DMS 273 (cell line): ENCODE measurements around the gene RBM20.
A peak's percentile ranks its signal among the peaks of the same experiment; 100 is the strongest.
"Not testable (repeated sequence)": the region's sequence is repeated elsewhere in the genome, so short reads cannot be mapped to it uniquely, and the experiment has no call there.

Source experiments
- DNase-seq: peaks from one replicate; lab custom pipeline; 2025; ENCODE audit not compliant: unreplicated experiment; lab: John Stamatoyannopoulos, UW

RBM20 gene

DNA sequence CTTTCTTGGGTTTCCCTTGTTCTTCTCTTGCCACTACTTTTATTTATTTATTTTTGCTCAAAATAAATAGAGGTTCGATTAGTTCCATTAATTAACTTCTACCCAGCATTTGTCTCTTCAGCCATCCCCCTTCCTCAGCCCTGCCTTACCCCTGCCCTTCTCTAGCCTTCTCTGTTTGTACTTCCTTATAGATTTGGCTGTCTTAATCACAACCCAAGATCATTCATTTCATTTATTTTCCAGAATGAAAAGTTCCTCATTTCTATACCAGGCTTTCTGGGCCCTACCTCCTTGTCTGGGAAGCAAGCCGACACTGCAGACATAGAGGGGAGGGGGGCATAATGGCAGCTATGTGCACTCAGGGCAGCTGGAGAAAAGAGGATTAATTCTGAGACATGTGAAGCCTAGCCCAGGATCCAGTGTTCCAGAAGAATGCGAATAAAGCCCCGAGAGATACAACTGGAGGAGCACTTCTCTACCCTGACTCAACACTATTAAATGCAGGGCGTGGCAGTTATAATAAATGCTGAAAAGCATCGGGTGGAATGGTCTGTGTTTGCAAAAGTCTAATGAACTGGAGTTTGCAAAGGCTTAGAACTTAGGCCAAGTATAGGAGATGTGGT lies 221.2 kb downstream of the RBM20 start:
- DNase-seq: peak; percentile 42

DNA sequence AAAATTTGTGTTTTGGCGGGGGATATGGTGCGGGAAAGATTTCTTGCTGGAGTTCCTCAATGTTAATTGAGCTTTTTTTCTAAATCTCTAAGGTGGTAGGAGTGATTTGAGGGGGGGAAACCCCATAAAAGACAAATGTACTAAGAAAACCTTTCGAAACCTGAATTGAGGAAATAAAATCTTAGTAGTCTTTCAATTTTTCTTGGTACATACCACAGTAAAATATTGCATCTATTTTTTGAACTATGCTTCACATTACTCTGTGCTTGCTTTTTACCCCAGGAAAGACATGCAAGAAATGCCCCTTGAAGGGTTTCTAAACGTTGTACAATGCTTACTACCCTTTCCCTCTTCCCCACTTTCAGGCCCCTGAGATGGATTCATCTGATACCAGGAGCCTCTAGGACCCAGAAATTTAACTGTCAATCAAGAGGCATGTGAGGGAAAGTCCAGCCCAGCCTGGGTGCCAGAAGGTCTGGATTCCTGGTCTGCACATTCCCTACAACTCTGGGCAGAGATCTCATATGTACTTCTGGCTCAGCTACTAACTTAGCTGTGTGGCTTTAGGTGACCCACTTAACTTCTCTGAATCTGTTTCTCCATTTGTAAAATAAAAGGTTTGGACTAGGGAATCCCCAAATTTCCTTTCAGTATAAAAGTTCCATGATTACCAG lies 221.8 kb downstream of the RBM20 start:
- DNase-seq: peak; percentile 66

DNA sequence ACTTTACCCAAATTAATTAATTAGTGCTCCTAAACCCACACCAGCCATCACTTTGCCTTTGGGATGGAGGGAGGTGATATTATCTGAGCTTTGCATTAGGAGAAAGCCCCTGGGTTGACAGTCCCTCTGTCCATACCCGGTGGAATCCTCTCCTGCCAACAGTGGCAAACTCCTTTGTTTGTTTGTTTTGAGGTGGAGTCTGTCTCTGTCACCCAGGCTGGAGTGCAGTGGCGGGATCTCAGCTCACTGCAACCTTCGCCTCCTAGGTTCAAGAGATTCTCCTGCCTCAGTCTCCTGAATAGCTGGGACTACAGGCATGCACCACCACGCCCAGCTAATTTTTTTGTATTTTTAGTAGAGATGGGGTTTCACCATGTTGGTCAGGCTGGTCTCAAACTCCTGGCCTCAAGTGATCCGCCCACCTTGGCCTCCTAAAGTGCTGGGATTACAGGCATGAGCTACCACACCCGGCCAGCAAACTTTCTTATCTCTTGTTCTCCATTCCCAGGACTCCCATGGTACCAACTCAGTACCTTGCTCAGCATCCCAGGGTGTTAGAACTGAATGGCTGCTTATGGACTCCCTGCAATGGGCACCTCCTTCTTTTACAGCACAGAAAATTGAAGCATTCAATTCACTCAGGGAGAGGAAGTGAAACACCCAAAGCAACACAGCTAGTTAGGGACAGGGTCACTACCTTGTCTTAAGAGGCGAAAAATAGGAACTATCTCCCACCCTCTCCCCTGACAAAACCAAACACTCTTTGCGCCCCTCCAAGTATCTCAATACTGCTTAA lies 223.1 kb downstream of the RBM20 start:
- DNase-seq: not testable (repeated sequence)

DNA sequence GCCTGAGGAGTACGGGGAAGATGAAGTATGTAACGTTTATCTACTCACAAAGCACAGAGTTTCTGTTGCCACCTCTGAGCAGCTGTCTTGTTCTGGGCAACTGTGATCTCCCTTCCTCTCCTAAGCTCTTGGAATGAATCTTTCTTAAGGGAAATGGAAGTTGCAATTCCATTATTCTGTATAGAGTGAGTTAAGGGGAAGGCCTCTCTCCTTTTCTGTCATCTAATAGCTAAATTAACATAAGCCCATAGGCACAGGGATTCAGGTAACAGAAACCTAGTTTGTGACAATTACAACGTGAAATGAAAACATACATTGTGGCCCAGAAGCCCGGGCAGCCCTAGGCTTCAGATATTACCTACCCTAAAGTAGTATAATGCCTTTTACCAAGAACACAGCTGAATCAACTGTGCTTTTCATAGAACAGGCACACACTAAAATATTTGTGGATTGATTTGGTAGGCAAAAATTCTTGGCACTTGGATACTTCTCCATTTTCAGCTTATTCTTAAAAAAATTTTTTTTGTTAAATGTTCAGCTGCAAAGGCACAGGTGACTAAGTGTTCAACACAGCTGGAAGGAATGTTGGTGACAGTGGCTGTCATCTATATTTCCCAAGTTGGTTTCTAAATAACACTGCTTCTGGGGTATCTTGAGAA lies 223.8 kb downstream of the RBM20 start:
- no peak for DNase-seq

DNA sequence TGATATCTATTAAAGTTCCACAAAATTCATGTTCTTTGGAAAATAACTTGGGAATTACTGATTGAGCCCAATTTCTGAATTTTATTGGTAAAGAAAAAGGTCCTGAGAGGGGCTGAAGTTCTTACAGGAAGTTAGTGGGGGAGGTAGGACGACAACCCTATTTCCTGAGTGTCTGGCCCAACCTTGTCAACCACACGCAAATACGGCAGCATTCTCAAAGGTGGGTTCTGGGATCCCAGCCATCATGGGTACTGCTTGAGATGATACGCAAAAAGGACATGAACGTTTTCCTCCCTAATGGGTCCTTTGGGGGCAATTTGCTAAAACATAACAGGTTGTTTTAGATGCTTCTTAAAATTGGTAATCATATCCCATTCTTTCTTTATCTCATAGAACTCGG lies 224.8 kb downstream of the RBM20 start:
- no peak for DNase-seq

DNA sequence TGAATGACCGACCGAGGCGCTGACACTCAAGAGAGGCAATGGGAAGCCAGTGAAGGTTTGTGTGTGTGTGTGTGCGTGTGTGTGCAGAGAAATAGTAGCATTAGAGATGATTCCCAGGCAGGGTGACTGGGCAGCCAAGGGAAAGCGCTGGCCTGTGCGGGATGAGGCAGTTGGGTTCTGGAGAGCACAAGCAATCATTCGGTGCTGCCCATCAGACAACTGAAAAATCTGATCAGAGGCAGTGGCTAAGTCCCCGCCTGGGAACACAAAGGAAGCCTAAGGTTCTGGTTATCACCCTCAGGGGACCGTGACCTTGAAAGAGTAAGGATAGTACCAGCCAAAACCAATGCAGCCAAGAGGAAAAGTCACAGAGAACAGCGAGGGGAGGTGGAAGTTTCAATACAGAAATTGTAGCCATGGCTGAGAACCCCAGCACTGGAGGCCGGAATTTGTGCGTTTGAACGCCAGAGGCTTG lies 226.7 kb downstream of the RBM20 start:
- peak; percentile 58 for DNase-seq

DNA sequence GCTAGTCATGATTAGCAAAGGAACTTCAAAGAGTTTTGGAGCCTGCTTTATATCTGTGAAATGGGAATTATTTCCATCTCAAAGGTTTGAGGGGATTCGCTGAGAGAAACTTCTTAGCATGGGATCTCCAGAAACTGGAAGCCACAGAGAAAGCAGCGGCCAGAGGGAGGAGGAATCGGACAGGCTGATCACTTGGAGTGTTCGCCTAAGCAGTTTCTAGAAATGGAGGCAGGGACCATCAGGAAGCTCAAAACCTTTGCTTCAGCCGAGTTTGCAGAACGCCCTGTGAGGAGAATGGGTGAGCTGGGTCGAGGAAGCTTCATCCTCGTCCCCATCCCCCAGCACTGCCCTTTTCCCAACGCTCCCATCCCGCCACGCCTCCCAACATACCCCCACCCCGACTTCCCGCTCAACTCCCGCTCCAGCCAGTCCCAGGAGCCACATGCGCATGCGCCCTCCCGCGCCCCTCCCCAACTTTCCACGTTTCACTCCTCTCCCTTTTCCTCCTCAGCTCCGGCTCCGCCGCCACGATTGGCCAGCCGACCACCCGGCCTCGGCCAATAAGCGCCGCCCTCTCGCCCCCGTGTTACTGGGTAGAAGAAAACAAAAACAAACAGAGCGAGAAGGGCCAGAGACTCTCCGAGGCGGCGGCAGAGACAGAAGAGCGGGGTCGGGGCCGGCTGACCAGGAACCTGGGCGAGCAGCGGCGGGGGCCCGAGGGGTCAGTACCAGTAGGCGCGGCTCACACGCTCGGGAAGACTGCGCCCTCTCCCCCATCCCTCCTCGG lies 227.4 kb downstream of the RBM20 start, which contains the start of gene PDCD4:
PDCD4 (plus strand) TSS at position 631 of the 787 bp plus-strand sequence. CDS start 4,100 bp downstream, outside the sequence.
- DNase-seq: peak; percentile 98

DNA sequence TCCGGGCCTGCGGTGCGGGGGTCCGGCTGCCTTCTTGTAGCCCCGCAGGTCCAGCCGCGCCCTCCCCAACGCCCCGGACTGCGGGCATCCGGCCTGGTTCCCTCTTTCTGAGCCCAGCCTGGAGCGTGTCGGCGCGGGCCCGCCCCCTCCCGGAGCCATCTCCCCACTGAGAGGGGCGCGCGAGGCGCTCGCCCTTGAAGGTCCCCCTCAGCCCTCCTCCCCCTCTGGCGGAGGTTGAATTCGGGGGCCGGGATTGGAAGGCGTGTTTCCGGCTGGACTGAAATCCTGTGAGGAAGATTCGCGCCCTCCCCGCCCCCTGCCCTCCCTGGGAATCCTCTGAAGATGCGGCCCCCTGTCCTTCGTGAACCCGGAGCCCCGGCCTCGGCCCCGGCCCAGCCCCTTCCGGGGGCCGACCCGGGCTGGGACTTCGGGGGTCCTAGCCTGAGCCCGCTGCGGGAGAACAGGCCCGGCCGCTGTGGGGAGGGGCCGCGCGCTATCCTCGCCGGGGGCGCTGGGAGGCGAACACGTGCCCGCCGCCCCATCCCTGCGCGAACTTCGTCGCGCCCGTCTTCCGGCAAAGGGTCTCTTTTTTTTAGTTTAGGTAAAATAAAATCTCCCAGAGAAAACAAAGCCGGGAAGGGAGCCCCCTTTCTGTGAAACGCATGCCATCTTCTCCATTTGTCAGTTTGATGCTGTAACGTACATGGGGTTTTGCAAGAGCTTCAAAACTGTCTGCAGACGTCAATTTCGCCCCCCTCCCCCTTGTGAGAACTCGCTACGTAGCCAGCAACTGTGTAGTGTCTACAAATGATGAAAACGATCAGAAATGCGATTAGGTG lies 228.2 kb downstream of the RBM20 start:
- DNase-seq: peak; percentile 94

DNA sequence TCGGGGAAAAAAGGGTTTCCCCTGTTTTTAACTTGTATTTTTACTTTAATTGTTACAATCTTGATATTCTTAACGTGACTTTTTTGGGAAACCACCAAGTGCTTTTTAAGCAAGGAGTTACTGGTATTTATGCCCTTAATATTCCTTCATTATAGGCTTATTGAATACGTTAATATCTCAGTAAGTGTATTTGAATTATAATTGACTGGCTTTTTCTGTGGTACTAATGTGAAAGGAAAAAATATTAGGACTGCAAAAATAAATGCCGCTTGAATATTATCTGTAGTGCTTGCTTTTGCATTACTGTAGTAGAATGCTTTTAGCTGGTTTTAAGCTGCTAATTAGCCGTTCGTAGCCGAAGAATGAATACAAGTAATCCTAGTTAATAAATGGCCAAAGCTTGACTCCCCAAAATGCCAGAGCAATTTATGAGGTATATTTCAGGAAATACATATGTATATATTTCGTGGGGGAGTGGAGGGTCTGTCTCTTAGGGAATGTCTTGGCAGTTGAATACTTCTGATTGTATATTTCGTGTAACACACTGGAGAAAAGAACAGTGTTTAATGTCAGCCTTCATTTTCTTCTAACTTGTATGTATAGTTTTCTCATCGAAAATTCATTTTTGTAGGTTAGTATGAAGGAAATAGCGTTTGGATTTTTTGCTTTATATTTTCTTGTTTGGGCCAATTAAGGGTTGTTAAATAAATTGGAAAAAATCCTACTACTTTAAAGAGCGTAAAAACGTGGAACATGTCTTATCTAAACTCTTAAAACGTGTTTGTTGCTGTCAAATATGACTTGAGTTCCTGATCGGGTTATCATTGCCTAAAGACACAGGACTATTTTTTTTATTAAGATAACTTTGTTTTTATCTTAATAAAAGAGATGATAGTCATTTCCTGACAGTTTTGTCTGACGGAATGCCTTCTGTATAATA lies 229.1 kb downstream of the RBM20 start:
- peak; percentile 22 for DNase-seq

DNA sequence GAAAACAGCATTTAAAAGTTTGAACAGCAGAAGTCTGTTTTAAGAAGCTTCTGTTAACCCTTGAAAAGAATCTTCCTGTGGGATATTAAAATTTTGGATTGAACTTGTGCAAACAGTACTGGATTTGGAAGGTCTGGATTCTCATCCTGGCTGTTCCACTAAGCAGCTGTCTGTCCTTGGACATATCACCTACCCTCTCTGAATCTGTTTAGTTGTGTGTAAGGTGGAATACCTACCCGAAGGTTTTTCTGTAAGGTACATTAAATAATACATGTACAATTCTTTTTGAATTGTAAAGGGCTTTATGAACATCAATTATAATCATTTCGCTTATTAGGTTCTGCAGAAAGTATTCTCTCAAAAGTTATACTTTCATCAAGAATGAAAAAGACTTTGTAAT lies 229.8 kb downstream of the RBM20 start:
- DNase-seq: peak; percentile 13

DNA sequence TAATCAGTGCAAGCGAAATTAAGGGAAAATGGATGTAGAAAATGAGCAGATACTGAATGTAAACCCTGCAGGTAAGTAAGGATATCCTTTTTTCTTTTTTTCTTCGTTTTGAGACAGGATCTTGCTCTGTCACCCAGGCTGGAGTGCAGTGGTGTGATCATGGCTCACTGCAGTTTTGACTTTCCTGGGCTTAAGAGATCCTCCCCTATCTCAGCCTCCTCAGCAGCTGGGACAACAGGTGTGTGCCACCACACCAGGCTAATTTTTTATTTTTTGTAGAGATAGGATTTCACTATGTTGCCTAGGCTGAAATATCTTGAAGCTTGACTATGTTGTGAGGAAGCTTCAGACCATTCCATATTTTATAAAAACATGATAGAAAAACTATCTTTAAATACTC lies 231.9 kb downstream of the RBM20 start:
- DNase-seq: peak; percentile 38

DNA sequence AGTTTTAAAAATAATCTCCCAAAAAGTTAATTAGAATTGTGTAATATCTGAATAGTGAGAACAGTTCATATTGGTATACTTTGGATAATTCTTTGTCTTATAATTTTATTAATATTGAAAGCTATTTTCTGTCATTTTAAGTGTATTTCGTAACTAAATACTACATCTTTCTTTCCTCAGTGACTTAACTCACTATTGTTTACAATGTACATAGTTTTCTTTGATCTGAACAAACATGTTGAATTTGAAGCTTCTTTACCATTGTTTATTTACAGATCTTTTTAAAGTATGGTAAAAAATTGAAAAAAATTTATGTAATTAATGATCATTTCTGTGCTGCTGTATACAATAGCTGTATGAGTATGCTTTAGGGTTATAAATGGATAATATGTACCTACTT lies 232.7 kb downstream of the RBM20 start:
- DNase-seq: no peak

DNA sequence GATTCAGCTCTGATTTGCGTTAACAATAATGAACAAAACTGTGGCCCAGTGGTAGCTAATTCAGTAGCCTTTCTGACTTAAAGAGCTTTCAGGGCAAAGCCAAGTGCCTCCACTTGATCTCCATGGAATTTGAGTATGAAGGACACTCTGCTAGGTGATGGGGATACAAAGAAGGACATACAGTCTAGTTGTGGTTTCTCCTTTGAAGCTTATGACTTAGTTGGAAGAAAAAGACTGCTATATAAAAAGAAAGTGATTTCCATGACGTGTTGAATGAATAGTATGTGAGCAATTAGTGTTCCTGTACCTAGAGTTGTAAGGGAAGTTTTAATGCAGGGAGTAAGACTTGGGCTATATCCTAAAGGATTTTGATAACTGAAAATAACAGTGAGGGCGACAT lies 235.9 kb downstream of the RBM20 start:
- DNase-seq: no peak

DNA sequence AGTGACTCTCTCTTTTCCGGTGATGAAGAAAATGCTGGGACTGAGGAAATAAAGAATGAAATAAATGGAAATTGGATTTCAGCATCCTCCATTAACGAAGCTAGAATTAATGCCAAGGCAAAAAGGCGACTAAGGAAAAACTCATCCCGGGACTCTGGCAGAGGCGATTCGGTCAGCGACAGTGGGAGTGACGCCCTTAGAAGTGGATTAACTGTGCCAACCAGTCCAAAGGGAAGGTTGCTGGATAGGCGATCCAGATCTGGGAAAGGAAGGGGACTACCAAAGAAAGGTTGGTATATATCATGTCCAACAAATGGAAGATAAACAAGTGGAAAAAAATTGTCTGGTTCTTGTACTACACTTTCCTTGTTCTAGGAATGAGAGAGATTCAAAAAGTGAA lies 237.1 kb downstream of the RBM20 start:
- no peak for DNase-seq

DNA sequence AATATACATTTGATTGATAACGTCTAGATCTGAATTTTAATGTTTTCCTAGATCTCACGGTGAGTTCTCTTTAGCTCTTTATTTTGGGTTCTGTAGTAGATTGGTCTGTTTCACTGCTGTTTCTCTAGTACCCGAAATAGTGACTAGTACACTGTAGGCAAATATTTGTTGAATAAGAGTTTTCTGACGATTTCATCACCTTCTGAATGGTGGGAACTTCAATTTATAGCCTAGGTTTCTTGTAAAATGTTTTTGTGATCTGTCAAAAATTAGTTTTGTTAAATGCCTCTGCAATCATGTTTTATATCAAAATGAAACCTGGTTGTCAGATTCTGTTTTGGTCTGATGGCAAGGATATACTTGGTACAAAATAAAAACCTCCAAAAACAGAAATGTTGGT lies 237.8 kb downstream of the RBM20 start:
- no peak for DNase-seq

DNA sequence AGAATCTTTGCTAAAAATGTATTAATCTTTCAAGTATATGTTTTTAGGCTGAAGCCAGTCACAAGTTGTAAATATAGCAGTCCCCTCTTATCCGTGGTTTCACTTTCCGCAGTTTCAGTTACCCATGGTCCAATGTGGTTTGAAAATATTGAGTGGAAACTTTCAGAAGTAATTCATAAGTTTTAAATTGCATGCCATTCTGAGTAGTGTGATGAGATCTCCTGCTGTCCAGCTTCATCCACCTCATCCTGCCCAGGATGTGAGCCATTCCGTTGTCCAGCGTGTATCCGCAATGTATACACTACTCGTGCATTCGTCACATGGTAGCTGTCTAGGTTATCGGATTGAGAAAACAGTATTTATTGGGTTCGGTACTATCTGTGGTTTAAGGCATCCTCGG lies 239.8 kb downstream of the RBM20 start:
- DNase-seq: no peak

DNA sequence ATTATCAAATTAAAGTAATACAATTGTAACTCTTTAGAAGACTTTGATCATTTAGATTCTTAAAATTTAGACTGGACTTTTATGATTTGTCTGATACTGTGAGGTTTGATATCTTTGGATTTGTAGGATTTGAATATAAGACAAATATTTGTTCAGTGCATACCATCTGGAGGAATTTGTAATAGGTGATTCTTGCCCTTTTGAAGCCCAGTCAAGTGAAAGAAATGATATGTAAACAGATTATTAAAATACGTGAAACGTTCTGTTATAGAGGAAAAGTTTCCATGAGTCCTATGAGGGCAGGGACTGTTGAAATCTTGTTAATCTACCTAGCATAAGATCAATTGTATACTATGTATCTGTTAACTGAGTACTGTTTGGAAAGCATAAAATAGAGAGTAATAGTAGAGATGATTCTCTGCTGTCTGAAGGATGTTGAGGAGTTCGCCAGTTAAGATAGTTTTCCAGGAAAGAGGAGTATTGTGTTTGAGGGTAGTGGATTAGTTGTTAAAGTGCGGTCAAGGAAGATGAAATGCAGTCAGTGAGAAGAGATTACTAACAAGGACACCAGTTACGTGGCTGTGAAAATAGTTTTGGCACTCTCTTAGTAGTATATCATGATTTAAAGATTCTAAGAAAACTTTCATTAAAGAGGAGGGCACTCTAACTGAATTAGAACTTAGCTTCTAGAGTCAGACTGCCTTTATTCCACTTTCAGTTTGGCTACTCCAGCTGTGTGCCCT lies 242.0 kb downstream of the RBM20 start:
- no peak for DNase-seq

DNA sequence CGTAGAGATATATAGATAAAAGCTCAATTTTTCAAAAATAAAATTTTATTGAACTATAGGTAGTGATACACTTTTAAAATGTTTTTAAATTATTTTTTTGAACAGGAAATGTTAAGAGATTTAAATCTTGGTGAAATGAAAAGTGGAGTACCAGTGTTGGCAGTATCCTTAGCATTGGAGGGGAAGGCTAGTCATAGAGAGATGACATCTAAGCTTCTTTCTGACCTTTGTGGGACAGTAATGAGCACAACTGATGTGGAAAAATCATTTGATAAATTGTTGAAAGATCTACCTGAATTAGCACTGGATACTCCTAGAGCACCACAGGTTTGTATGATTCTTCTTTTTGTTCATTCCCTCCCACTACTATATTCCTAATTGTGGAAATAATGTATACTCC lies 243.4 kb downstream of the RBM20 start:
- DNase-seq: no peak
